ENCODE results near the gene CIAO2A.
"Not testable (repeated sequence)": the region's sequence is repeated elsewhere in the genome, so short reads cannot be mapped to it uniquely, and the experiment has no call there.

The CIAO2A gene

DNA sequence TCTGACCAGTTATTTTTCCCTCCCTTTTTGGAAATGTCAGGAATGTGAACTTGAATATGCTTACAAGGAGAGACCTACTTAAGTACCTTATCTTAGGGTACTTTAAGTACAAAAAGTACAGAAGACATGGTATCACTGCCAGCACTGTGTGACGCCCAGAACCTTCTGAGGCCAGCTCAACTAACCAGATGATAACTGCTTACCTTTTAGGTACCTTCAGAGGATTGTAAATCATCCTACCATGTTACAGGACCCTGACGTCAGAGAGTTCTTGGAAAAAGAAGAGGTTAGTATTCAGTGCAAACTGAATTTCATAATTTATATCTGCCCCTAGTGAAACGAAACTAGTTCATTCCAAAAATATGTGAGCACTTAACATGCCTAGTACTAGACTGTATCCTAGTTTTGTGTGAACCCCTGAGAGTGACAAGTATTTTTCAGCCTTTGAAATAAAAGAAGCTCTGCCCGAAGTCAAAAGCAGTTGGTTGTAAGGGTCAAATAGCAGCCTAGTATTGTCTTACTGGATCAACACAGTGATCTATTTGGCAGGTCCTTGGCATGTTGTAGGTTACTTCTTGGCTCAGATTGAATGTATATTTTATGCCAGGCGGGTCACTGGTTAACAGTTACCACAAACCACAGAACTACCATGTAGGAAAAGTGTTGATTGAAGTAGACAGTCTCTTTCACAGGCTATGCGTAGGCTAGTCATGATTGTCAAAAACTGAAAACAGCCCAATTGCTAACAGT, 34.1 kb upstream of the CIAO2A start:
- Histone ChIP-seq H3K27me3 (no peaks in the 10 kb centered on the region), H3K36me3 (peaks cover 79% of the 10 kb centered on the region), H3K4me1 (no peaks in the 10 kb centered on the region), H3K9me3 (no peaks in the 10 kb centered on the region; the same call in 1 of the 2 replicates), H3K4me3 (ENCODE audit: low read depth, low read length) (no peak overlapping the region)
- TF ChIP-seq, protein P1, sequence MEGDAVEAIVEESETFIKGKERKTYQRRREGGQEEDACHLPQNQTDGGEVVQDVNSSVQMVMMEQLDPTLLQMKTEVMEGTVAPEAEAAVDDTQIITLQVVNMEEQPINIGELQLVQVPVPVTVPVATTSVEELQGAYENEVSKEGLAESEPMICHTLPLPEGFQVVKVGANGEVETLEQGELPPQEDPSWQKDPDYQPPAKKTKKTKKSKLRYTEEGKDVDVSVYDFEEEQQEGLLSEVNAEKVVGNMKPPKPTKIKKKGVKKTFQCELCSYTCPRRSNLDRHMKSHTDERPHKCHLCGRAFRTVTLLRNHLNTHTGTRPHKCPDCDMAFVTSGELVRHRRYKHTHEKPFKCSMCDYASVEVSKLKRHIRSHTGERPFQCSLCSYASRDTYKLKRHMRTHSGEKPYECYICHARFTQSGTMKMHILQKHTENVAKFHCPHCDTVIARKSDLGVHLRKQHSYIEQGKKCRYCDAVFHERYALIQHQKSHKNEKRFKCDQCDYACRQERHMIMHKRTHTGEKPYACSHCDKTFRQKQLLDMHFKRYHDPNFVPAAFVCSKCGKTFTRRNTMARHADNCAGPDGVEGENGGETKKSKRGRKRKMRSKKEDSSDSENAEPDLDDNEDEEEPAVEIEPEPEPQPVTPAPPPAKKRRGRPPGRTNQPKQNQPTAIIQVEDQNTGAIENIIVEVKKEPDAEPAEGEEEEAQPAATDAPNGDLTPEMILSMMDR (IDR thresholded peaks at IDR 0.05; ENCODE audit: low read depth, low read length), result no peak
- DNase-seq, result no peak

DNA sequence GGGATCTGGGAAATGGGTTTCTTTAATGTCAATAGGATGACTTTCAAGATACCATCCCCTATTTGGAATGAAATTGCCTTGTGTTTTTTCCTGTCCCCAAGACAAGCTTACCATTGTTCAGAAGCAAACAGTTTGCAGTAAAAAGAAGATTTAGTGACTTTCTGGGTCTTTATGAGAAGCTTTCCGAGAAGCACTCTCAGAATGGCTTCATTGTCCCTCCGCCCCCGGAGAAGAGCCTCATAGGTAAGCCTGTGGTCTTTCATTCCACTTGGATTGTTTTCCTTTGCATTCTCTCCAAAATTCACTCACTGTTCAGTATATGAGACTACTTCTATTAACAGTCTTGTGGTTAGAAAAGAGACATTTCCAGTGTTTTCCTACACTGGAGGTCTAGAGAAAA, 32.3 kb upstream of the CIAO2A start:
- TF ChIP-seq, protein P1 (IDR thresholded peaks at IDR 0.05; ENCODE audit: low read depth, low read length), result no peak
- no peaks in the 10 kb centered on the region for H3K27me3 ChIP-seq
- no peaks in the 10 kb centered on the region; the same call in 1 of the 2 replicates for H3K9me3 ChIP-seq
- H3K4me1 ChIP-seq, result no peaks in the 10 kb centered on the region
- no peak for DNase-seq
- H3K36me3 ChIP-seq, result peaks cover 75% of the 10 kb centered on the region
- no peak overlapping the region for H3K4me3 ChIP-seq (ENCODE audit: low read depth, low read length)

DNA sequence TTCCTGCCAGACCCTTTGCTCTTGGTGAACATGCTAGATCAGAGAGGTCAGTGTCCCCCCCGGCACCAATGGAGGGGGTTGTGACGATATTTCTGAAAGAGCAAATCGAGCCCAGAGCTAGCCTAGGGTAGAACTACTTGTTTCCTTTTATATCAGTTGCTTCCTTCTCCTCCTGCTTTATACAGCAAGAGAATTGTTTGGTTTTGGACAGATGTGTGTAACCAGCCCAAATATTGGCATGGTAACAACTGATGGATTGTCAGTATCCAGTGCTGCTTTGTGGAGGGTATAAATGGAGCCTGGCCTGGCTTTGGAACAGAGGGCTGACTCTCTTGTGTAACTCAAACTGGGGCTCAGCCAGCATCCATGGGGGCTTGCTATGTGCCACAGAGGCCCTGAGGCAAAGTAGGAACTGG, 29.3 kb upstream of the CIAO2A start:
- TF ChIP-seq, protein P1 (IDR thresholded peaks at IDR 0.05; ENCODE audit: low read depth, low read length), result no peak

DNA sequence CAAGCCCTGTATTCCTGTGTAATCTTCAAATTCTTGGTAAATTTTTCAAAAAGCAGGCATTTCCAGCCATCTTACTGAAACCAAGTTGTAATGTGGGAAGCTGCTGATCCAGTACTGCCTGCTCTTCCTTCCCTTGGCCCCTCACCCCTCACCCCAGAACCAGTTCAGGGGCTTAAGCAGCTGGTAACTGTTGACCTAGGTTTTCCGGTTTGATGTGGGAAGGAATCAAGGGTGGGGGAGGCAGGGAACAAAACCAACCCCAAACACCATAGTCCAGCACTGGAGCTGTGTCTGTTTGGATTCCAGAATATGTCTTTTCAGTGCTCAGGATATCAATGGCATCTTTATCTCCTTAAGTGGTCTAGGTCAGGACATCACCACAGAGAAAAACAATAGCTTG, 28.8 kb upstream of the CIAO2A start:
- no peaks in the 10 kb centered on the region for H3K4me1 ChIP-seq
- no peaks in the 10 kb centered on the region; the same call in 1 of the 2 replicates for H3K9me3 ChIP-seq
- H3K36me3 ChIP-seq, result peaks cover 76% of the 10 kb centered on the region
- no peaks in the 10 kb centered on the region for H3K27me3 ChIP-seq
- no peak overlapping the region for H3K4me3 ChIP-seq (ENCODE audit: low read depth, low read length)
- DNase-seq, result no peak
- TF ChIP-seq, protein P1 (IDR thresholded peaks at IDR 0.05; ENCODE audit: low read depth, low read length), result no peak

More for the DNA sequence above, 29.3 kb upstream of the CIAO2A start:
- Histone ChIP-seq H3K4me3 (ENCODE audit: low read depth, low read length) (no peak overlapping the region), H3K4me1 (no peaks in the 10 kb centered on the region), H3K27me3 (no peaks in the 10 kb centered on the region), H3K36me3 (peaks cover 78% of the 10 kb centered on the region), H3K9me3 (no peaks in the 10 kb centered on the region; the same call in 1 of the 2 replicates)
- no peak for DNase-seq

DNA sequence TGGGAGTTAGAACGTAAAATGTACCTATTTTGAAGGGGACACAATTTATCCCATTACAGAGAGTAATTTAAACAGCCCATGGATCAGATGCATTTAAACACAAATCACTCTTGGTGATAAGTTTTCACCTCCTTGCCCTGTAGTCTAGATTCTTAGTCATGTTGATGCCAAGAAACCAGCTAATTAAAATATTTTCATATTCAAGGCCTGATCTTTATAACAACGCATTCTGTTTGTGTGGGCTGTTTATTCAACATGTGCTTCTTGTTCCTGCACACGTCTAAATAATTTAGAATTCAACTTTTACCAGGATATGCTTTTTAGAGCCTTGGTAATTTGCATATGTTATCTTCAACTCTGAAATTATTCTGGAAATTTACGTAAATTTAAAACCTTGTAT, 28.0 kb upstream of the CIAO2A start:
- H3K9me3 ChIP-seq, result no peaks in the 10 kb centered on the region; the same call in 1 of the 2 replicates
- DNase-seq, result no peak
- TF ChIP-seq, protein P1 (IDR thresholded peaks at IDR 0.05; ENCODE audit: low read depth, low read length), result no peak
- no peak overlapping the region for H3K4me3 ChIP-seq (ENCODE audit: low read depth, low read length)
- no peaks in the 10 kb centered on the region for H3K4me1 ChIP-seq
- H3K27me3 ChIP-seq, result no peaks in the 10 kb centered on the region
- peaks cover 77% of the 10 kb centered on the region for H3K36me3 ChIP-seq

DNA sequence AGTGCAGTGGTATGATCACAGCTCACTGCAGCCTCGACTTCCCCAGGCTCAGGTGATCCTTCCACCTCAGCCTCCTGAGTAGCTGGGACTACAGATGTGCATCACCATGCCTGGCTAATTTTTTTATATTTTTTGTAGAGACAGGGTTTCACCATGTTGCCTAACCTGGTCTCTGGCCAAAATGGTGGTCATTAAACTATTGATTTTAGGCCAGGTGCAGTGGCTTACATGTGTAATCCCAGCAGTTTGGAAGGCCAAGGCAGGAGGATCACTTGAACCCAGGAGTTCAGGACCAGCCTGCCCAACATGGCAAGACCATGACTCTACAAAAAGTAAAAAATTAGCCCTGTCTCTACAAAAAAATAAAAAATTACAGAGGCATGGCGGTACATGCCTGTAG, 26.7 kb upstream of the CIAO2A start:
- H3K9me3 ChIP-seq; H3K27me3 ChIP-seq; DNase-seq; H3K4me3 ChIP-seq (ENCODE audit: low read depth, low read length); H3K4me1 ChIP-seq: not testable (repeated sequence)
- peaks cover 79% of the 10 kb centered on the region for H3K36me3 ChIP-seq

Measured in BE2C (cell line).